Endothelial cell of hepatic sinusoid (primary cell): ENCODE results near the gene PLEKHJ1.

Experiments used
- in situ Hi-C: cut with HindIII; loops from 2 replicates; pipeline ENCODE4 v1.10.0; 2017; ENCODE audit warnings: low sequenced_read_pairs

Gene PLEKHJ1

GRCh38 chr19:2226840-2227360 lies 9.2 kb downstream of the PLEKHJ1 start:
- in situ Hi-C loops = loop anchor here (5.0 to 10.0 kb wide), 2 partner anchors 110 to 232 kb away; no protein-coding TSS in a partner anchor

GRCh38 chr19:2226051-2226839 lies 9.9 kb downstream of the PLEKHJ1 start:
- in situ Hi-C loops = loop anchor here (5.0 to 10.0 kb wide), 2 partner anchors 109 to 231 kb away; no protein-coding TSS in a partner anchor

- in situ Hi-C loops = loop anchor here (5.0 to 10.0 kb wide), 2 partner anchors 108 to 231 kb away; no protein-coding TSS in a partner anchor
Measured at GRCh38 chr19:2225415-2226050, 10.6 kb downstream of the PLEKHJ1 start.

DNA sequence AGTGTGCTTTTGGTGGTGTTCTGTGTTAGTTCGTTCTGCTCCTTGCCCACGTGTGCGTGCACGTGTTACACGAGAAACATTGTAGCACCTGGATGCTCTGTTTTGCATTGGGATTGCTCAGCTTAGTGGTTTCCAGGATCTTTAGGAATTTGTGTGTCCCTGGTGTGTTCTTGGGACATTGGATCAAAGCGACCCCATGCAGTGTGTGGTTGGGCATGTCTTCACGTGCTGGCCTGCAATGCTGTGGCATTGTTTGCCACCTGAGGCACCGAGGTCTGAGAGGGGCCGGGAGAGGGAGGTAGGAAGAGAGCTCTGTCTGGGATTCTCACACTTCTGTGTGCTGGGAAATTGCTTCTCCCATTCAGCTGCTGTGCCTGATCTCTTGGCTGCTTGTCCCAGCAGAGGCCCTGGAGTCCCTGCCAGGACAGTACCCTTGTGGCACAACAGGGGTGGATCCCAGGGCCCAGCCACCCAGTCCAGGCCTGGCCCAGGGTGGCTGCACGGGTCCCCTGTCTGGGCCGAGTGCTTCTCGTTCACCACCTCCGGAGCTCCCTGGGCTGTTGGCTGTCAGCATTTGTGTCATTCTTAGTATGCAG lies 11.3 kb downstream of the PLEKHJ1 start:
- in situ Hi-C loops = loop anchor here (5.0 to 10.0 kb wide), 2 partner anchors 108 to 230 kb away; no protein-coding TSS in a partner anchor

DNA sequence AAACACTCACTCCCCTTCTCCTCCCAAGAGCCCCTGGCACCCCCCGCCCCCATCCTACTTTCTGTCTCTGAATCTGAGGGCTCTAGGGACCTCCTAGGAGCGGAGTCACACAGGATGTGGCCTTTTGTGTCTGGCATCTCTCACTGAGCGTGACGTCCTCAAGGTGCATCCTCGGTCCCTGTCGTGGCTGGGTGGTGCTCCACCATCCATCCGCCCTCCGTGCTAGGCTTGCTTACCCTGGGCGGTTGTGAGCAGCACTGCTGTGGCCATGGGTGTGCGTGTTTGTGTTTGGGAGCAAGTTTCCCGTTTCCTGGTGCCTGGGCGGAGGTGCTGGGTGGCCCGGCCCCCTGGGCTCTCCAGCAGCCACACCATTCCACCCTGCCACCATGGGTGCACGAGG lies 12.2 kb downstream of the PLEKHJ1 start:
- in situ Hi-C loops = loop anchor here (10.0 kb wide), 1 partner anchor 229 kb away; no protein-coding TSS in a partner anchor

- in situ Hi-C loops = loop anchor here (10.0 kb wide), 1 partner anchor 229 kb away; no protein-coding TSS in a partner anchor
Measured at GRCh38 chr19:2223391-2223790, 12.7 kb downstream of the PLEKHJ1 start.

GRCh38 chr19:2221918-2222317 lies 14.2 kb downstream of the PLEKHJ1 start:
- in situ Hi-C loops = loop anchor here (10.0 kb wide), 1 partner anchor 227 kb away; no protein-coding TSS in a partner anchor

GRCh38 chr19:2221250-2221831 lies 14.8 kb downstream of the PLEKHJ1 start:
- in situ Hi-C loops = loop anchor here (10.0 kb wide), 1 partner anchor 227 kb away; no protein-coding TSS in a partner anchor

DNA sequence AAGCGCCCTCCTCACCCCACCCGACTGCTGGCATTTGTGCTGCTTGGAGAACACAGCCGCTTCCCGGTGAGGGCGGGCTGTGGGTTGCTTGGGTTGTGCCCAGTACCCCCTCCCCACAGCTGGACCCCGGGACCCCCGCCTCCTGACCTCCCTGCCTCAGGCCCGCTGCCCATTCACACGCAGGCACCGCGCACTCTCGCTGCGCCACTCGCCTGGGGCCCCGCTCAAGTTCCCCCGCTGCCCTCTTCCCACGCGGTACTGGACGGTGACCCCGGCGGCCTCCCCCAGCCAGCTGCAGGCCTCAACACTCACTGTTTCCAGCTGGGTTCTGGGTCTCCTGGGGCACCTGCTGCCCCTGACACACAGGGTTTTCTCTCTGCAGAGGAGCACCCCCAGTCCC lies 16.4 kb downstream of the PLEKHJ1 start:
- in situ Hi-C loops = loop anchor here (10.0 kb wide), 1 partner anchor 225 kb away; no protein-coding TSS in a partner anchor

- in situ Hi-C loops = no loop called here
Measured at GRCh38 chr19:2217591-2217990, 18.5 kb downstream of the PLEKHJ1 start.

- in situ Hi-C loops = no loop called here
Measured at GRCh38 chr19:2216361-2217225, 19.5 kb downstream of the PLEKHJ1 start.

- in situ Hi-C loops = no loop called here
Measured at GRCh38 chr19:2215281-2215751, 20.8 kb downstream of the PLEKHJ1 start.

- in situ Hi-C loops = loop anchor here (5.0 kb wide), 3 partner anchors 42 to 113 kb away; partner anchors contain the start of genes LSM7 and SPPL2B
Measured at GRCh38 chr19:2214251-2214650, 21.9 kb downstream of the PLEKHJ1 start.

GRCh38 chr19:2213799-2214198 lies 22.3 kb downstream of the PLEKHJ1 start:
- in situ Hi-C loops = loop anchor here (5.0 kb wide), 3 partner anchors 41 to 114 kb away; partner anchors contain the start of genes LSM7 and SPPL2B

DNA sequence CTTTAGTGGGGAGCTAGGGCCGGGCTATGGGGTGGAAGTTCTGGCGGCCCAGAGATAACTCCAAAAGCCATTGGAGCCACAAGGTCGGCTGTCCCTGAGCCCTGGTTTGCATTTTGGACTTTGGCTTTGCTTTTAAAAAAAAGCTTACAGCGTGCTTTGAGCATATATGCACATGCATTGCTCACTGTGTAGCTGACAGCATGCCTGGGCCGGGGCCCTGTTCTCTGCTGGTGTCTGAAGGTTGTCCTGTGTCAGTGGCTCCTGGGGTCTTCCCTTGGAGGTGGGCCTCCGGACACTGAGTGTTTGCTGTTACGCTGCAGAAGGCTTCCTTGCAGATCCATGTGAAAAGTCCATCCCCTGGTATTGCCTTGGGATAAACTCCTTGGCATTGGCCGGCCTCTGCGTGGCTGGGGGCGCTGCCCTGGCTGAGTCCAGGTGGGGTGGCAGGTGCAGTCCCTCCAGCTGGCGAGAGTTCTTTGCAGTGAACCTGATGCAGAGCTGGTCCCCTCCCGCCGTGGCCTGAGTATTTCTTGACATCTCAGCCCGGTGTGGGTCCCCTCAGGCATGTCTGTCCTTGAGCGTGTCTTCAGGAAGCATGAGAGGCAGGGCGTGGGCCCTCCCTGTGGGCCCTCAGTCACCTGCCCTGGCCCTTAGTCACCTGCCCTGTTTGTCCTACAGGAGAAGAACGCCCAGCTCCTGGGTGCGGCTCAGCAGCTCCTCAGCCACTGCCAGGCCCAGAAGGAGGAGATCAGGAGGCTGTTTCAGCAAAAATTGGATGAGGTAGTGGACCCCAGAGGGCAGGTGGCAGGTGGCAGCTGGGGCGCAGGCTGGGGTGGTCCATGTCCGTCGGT lies 23.0 kb downstream of the PLEKHJ1 start:
- in situ Hi-C loops = loop anchor here (5.0 kb wide), 3 partner anchors 41 to 114 kb away; partner anchors contain the start of genes LSM7 and SPPL2B

- in situ Hi-C loops = loop anchor here (5.0 kb wide), 3 partner anchors 39 to 116 kb away; partner anchors contain the start of genes LSM7 and SPPL2B
Measured at GRCh38 chr19:2210987-2211740, 25.0 kb downstream of the PLEKHJ1 start.

DNA sequence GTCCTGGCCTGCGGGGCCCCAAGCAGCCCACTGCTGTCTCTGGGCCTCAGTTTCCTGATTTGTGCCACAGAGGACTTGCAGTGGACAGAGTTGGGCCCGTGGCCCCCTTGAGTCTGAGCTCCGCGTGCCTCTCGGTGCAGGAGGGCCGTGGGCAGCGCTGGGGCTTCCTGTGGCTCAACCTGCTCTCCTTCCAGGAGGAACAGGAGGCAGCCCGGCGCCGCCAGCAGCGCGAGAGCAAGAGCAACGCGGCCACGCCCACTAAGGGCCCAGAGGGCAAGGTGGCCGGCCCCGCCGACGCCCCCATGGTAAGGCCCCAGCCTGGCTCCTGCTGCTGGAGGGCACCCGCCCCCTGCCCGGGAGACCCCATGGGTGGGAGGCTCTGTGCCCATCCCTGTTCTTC lies 25.9 kb downstream of the PLEKHJ1 start:
- in situ Hi-C loops = loop anchor here (5.0 kb wide), 3 partner anchors 38 to 117 kb away; partner anchors contain the start of genes LSM7 and SPPL2B
